HG02571 (cell line): ENCODE data around the gene HDGFL3.
"Not testable (repeated sequence)": the region's sequence is repeated elsewhere in the genome, so short reads cannot be mapped to it uniquely, and the experiment has no call there.

ENCODE experiments used
- ATAC-seq: cut with Tn5 transposase; IDR thresholded peaks from one replicate; pipeline ENCODE4 v1.9.1; 2021; ENCODE audit warnings: mild to moderate bottlenecking, moderate library complexity; ENCODE audit not compliant: unreplicated experiment

Gene HDGFL3

DNA sequence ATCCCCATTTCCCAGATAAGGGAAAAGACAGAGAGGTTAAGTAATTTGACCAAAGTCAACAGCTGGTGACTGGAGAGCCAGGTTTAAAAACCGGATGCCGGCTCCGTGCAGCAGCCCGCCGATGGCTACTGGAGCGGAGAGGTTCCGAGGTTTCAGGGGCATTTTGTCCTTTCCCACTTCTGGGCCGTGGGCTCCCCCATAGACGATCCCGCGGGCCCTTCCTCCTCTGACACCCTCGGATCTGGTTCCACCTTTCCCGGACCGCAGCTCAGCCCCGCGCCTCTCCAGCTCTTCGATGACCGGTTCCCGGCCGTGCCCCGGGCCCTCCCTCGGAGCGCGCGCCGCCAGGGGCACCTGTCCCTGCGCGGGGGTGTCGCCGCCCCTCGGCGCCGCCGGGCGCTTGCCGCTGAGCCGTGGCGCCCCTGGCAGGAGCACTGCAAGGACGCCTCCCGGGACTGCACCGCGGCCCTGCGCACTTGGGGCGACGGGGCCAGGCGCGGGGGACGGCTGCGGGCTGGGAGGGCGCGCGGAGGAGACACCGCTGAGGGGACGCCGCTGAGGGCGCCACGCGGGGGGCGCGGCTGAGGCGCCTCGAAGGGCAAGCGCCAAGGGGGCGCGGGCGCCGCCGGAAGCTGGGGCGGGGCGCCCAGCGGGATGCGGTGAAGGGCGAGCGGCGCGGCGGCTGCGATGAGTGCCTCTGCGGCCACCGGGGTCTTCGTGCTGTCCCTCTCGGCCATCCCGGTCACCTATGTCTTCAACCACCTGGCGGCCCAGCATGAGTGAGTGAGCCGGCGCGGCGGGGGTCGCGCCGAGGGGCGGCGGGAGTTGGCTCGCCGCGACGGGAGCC is 100.4 kb downstream of the HDGFL3 start, which contains the start of gene TM6SF1:
TM6SF1 (plus strand) TSS at position 652 of the 847 bp plus-strand sequence; CDS start at position 688, 36 bp downstream.
- no peak for ATAC-seq

DNA sequence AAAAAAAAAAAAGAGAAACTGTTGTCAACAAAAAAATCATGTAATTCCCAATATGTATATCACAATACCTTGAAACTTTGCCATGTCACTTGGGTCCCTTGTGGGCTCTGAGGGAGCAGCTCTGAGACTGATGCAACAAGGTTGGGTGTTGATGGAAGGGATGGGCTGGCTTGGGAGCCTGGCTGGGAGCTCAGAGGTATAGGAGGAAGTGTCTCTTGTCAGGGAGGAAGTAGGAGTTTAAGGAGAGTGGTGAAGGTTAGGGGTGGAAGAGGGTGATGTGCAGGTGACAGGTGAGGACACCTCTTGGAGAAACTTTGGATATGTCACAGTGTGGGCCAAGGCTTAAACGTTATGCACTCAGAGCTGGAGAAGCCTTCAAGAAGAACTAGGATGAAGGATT is 102.2 kb downstream of the HDGFL3 start:
- ATAC-seq: no peak

DNA sequence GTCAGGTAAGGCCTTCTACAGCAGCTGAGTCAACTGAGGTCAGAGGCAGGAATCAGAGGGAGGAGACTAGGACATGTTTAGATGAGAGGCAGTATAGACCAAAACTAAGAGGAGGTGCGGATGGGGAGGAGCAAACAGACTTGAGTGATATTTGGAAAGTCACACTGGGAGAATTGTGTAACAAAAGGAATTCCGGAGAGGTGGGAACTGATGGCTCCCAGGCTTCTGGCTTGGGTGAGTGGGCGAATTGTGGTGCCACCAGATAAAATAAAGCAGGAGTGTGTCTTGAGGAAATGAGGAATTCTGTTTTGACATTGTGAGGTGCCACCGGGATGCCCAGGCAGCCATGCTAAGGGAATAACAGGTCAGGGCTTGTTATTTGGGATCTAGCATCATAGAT is 103.5 kb downstream of the HDGFL3 start:
- ATAC-seq: no peak

DNA sequence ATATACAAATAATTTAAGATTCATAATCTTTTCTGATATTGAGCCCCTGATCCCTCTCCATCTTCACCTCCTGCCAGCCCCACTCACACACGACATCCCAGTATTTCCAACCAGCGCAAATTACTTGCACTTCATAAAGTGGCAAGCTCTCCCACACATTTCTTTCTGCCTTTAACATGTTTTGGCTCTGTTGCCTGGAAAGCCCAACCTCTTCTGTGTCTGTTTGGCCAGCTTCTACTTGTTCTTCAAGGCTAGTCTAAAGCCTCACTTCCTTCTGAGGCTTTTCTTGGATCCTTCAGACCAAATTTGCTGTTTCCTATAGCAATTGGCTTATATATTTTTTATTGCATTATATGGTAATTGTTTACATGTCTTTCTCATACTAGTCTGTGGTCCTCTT is 105.3 kb downstream of the HDGFL3 start:
- no peak for ATAC-seq

DNA sequence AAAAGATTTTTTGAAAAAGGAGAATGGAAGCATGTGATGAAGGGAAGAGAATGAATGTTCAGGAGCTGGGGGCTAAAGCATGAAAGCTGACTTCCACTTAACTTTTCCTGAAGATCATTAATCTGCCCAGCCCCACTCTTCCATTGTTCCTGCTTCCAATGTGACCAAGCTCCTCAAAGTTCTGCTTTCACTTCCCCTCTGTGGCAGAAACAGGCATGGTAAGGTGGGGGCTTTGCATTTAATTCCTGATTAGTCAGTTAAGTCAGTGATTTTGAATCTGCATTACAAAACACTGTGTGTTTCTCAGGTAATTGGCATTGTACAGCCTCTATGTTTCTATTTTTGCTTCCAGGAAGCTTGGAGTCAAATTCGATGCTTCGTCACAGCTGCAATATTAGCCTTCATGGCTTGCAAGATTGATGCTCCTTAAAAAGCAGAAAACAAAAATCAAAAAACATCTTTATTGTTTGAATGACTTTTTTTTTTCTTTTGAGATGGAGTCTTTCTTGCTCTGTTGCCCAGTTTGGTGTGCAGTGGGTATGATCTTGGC is 107.5 kb downstream of the HDGFL3 start:
- ATAC-seq: no peak

DNA sequence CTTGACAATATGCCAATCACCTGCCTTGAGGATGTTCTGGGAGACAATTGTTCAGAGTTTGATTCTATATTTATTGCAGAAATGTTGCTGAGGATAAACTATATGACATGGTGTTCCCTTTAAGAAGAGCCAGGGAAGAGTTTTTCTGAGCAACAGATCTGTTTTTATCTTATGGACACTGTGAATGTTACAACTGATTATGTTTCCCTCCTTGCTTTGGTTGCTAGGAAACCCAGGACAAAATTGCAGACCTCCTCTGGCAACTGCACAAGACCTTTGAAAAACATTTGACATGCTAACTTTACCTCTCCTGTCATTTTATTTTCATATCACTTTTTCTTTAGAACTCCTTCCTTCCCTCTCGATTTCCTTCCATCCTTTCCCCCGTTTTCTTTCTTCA is 108.3 kb downstream of the HDGFL3 start:
- ATAC-seq: no peak

DNA sequence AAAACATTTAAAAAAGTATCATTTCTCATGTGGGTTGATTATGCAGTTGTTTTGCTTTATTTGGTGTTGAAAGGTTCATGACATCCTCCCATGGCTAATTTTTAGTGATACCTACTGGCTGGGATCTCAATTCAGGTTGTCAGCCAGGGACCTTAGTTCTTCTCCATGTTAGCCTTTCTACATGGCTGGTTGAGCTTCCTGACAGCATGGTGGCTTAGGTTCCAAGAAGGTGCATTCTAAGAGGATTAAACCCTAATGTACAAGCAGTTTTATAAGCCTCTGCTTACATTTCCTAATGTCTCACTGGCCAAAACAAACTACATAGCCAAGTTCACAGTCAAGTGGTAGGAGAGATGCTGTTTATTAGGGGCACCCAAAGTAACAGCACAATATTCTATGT is 109.5 kb downstream of the HDGFL3 start:
- no peak for ATAC-seq

DNA sequence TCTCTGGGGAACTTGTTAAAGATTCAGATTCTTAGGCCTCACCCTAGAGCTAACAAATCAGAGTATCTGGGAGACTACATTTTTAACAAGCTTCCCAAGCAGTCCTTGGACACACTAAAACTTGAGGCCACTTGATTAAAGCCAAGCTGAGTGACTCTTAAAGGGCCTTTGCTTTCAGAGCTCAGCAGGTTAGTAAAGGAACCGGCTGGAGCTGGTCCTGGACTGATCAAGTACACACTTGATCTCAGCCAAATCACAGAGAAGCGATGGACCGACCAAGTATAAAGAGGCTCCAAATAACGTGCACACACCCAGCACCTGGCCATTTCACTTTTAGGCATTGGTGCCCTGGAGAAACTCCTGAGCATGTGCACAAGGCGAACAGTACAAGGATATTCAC is 113.0 kb downstream of the HDGFL3 start:
- ATAC-seq: no peak

DNA sequence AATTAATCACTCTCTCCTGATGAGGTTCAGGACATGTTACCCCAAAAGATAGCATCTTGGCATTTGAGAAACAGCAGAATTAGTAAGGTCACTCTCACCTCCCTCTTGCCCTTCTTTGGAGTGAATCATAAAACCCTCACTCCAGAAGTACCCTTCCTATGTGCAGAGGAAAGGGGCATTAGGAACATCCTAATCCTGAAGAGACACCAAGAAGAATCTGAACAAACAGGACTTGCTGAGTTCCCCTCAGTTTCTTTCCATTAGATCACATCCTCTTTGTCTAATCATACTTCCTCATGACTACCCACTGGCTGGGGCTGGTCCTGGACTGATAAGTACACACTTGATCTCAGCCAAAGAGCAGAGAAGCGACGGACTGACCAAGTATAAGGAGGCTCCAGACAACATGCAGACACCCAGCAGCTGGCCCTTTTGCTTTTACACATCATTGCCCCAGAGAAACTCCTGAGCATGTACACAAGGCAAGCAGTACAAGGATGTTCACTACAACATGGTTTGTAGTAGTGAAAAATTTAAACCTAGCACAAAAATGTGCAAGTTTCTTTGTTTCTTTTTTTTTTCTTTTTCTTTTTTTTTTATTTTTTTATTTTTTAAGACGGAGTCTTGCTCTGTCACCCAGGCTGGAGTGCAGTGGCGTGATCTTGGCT is 115.2 kb downstream of the HDGFL3 start:
- ATAC-seq: no peak

DNA sequence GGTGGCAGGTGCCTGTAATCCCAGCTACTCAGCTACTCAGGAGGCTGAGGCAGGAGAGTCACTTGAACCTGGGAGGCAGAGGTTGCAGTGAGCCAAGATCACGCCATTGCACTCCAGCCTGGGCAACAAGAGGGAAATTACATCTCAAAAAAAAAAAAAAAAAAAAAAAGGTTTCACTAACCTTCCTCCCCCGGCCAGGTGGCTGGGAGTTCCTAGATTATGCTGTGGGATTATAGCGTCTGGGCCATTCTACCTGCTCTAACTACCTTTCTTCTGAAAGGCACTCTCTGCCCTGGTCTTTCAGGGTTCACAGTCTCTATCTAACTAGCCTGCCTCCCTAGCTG is 115.7 kb downstream of the HDGFL3 start:
- ATAC-seq: not testable (repeated sequence)

DNA sequence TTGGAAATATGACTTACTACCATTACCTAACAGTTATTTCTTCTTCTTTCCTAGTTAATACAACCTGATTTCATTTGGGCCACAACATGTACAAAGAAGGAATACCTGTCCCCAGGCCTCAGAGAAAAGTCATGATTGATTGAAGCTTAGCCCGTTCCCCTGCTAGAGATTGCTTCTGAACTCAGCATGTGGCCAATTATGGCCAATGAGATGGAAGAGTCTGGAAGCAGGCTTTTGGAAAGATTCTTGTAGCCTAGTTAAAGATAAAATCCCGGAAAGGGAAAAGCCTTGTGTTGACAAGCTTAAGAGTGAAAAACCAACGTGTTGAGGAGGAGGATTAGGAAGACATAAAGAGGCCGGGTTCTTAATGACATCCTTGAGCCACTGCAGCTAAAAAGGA is 117.2 kb downstream of the HDGFL3 start:
- no peak for ATAC-seq

DNA sequence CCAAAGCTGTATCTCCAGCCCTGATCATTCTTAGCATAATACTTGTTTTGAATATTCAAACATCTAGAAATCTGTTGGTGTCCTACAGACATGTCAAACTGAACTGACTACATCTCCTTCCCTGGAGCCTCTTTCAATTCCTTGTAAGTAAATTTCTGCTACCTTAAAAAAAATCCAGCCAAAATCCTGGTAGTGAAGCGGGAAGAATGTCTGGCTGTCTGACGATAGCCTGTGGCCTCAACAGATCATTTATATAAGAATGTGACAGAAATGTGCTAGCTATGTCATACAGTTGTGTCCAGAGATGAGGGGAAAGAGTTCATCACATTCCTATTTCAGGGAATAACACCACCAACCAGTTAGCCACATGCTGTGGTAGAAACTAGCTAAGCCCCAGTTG is 118.7 kb downstream of the HDGFL3 start:
- ATAC-seq: no peak

DNA sequence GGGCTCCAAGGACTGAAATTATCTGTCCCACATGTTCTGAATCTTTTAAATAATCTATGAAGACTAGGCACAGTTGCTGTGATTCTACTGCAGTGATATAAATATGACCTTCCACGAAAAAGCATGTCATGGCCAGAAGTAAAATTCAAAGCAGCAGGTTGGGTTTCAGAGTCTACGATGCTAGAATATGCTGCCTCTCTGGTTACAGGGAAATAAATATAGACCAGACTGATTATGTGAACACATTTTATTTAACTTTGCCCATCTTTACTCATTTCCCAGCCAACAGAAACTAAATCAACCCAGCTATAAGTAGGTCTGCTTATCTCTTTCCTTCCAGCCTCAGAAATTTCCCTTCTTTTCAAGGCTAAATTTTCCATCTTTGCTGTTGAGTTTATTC is 120.0 kb downstream of the HDGFL3 start:
- no peak for ATAC-seq

DNA sequence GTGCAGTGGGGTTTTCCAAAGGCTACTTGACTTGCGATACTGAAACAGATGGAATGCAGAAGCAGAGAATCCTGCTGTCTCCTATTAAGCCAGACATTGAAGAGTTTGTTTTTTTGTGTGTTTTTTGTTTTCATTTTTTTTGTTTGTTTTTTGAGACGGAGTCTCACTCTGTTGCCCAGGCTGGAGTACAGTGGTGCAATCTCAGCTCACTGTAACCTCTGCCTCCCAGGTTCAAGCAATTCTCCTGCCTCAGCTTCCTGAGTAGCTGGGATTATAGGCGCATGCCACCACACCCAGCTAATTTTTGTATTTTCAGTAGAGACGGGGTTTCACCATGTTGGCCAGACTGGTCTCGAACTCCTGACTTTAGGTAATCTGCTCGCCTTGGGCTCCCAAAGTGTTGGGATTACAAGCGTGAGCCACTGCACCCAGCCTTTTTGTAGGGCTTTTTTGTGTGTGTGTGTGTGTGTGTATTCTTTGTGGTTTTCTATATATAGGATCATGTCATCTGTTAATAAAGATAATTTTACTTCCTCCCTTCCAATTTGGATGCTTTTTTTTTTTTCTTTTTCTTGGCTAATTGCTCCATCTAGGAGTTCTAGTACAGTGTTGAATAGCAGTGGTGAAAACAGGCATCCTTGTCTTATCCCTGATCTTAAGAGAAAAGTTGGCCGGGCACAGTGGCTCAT is 121.6 kb downstream of the HDGFL3 start:
- ATAC-seq: not testable (repeated sequence)

DNA sequence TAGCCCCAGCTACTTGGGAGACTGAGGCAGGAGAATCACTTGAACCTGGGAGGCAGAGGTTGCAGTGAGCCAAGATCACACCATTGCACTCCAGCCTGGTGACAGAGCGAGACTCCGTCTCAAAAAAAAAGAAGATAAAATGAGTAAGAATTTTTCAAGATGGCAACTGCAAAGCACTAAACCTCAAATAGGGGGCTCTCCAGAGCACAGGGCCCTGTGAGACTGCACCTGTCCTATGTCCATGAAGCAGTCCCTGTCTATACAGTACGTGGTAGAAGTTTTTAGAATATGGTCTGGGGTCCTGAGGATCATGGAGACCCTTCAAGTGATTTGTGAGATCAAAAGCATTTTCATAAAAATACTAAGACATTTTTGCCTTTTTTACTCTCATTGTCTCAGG is 122.2 kb downstream of the HDGFL3 start:
- not testable (repeated sequence) for ATAC-seq

DNA sequence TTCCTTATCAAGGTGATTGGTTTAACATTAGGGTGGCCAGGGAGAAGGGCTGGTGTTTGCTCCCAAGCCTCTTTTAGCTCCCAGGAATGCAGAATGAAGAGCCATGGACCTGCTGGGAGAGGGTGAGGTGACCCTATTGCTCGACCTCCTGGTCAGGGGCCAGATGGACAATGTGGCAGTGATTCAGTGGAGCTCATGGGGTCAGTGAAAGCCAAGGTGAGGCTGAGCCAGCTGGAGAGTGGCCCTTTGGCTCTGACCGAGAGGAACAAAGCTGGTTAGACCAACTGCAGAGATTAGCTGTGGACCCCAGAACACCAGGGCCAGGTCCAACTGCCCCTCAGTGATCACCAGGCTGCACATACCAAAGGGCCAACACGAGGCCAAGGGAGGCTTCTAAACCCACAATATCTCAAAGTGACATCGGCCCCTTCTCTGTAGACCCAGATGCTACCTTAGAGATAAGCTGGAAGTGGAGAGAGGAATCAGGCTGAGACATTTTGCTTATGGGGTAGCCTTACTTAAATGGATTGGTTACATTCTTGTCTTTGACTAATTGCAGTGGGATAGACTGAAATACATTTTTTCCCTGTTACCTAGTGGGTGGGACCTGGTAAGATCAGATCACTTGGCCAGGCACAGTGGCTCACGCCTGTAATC is 124.8 kb downstream of the HDGFL3 start:
- ATAC-seq: no peak

DNA sequence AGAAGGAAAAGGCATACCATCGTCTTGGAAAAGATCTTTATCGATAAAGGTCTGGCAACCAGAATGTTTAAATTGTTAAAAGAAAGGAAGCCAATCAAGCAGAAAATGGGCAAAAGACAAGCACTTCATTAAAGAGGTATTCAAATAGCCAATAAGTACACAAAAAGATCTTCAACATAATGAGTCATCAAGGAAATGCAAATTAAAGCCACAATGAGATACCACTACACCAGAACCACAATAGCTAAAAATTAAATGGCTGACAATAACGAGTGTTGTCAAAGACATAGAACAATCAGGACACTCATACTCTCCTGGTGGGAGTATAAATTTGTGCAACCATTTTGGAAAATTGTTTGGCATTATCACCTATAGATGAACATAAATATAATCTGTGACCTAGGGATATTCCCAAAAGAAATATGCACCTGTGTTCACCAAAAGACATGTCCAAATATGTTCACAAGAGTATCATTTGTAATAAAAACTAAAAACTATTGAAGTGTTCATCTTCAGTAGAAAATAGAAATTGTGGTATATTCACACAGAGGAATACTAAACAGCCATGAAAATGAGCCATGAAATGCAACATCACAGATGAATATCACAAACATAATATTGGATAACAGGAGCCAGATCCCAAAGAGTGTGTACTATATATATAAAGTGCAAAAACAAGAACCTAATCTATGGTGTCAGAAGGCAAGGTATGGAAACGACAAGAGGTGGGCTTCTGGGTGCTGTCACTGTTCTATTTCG is 126.2 kb downstream of the HDGFL3 start:
- ATAC-seq: no peak

DNA sequence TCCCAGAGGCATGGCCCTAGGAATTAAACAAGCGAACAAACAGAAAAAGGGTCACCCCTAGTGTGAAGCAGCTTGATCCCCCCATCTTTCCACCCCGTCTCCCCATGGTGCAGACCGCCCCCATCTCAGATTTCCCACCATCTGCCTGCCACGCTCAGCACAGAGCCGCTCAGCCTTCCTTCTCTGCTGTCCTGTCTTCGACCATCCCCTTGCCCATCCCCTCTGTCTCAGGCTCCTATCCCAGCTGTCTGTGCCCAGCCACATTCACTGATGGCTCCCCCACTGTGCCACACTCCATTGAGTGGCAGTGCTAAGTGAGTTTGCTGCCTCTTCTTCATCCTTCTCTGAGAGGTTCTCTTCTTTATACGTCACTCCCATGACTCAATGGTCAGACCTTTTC is 128.9 kb downstream of the HDGFL3 start:
- no peak for ATAC-seq
